ENCODE measurements around the gene SF3A2.

Gene SF3A2

DNA sequence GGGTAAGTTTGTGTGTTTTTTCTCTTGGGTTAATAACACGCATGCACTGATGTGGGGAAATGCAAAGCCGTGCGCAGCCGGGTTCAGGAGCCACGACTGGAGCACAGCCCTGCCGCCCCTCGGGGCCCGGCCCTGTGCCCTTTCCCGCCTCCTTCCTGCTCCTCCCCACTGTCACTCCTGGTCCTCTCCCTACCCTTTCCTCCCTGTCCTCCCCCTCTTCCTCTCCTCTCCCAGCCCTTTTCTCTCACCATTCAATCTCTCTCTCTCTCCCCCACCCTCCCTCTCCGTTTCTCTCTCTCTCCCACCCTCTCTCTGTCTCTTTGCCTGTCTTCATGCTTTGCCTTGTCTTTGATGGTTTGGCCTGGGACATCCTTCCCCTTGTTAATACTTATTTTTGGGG is 27.6 kb upstream of the SF3A2 start:
- TF ChIP-seq, protein P1, sequence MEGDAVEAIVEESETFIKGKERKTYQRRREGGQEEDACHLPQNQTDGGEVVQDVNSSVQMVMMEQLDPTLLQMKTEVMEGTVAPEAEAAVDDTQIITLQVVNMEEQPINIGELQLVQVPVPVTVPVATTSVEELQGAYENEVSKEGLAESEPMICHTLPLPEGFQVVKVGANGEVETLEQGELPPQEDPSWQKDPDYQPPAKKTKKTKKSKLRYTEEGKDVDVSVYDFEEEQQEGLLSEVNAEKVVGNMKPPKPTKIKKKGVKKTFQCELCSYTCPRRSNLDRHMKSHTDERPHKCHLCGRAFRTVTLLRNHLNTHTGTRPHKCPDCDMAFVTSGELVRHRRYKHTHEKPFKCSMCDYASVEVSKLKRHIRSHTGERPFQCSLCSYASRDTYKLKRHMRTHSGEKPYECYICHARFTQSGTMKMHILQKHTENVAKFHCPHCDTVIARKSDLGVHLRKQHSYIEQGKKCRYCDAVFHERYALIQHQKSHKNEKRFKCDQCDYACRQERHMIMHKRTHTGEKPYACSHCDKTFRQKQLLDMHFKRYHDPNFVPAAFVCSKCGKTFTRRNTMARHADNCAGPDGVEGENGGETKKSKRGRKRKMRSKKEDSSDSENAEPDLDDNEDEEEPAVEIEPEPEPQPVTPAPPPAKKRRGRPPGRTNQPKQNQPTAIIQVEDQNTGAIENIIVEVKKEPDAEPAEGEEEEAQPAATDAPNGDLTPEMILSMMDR (conservative IDR thresholded peaks at IDR 0.05; ENCODE audit: low read length) = no peak
- H3K4me3 ChIP-seq (ENCODE audit: low read length) = no peak overlapping the region
- no peak for DNase-seq (ENCODE audit: low read depth)

DNA sequence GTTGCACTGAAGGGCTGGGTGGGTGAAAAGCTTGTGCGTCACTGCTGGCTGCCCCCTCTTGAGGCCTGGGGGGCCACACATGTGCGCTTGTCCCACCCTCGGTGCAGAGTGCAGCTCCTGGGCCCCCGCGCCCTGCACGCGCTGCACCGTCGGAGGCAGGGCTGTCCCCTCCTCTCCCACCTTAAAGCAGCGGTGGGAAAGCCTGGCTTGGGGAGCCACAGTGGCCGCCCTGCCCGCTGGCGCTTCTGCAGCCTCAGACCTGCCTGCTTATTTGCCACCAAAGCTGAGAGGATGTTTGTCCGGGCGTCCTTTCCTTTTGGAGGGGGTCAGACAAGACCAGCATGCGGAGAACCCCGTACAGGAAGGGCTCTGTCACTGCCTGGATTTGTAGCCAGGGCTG is 27.2 kb upstream of the SF3A2 start:
- TF ChIP-seq, protein P1 (conservative IDR thresholded peaks at IDR 0.05; ENCODE audit: low read length) = no peak
- H3K4me3 ChIP-seq (ENCODE audit: low read length) = no peak overlapping the region
- DNase-seq (ENCODE audit: low read depth) = no peak

DNA sequence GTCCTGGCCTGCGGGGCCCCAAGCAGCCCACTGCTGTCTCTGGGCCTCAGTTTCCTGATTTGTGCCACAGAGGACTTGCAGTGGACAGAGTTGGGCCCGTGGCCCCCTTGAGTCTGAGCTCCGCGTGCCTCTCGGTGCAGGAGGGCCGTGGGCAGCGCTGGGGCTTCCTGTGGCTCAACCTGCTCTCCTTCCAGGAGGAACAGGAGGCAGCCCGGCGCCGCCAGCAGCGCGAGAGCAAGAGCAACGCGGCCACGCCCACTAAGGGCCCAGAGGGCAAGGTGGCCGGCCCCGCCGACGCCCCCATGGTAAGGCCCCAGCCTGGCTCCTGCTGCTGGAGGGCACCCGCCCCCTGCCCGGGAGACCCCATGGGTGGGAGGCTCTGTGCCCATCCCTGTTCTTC is 26.4 kb upstream of the SF3A2 start:
- DNase-seq (ENCODE audit: low read depth) = no peak
- H3K4me3 ChIP-seq (ENCODE audit: low read length) = no peak overlapping the region
- TF ChIP-seq, protein P1 (conservative IDR thresholded peaks at IDR 0.05; ENCODE audit: low read length) = no peak

- no peak overlapping the region for H3K4me3 ChIP-seq (ENCODE audit: low read length)
- no peak for DNase-seq (ENCODE audit: low read depth)
- TF ChIP-seq, protein P1 (conservative IDR thresholded peaks at IDR 0.05; ENCODE audit: low read length) = no peak
Observed at GRCh38 chr19:2210987-2211740, 25.5 kb upstream of the SF3A2 start.

DNA sequence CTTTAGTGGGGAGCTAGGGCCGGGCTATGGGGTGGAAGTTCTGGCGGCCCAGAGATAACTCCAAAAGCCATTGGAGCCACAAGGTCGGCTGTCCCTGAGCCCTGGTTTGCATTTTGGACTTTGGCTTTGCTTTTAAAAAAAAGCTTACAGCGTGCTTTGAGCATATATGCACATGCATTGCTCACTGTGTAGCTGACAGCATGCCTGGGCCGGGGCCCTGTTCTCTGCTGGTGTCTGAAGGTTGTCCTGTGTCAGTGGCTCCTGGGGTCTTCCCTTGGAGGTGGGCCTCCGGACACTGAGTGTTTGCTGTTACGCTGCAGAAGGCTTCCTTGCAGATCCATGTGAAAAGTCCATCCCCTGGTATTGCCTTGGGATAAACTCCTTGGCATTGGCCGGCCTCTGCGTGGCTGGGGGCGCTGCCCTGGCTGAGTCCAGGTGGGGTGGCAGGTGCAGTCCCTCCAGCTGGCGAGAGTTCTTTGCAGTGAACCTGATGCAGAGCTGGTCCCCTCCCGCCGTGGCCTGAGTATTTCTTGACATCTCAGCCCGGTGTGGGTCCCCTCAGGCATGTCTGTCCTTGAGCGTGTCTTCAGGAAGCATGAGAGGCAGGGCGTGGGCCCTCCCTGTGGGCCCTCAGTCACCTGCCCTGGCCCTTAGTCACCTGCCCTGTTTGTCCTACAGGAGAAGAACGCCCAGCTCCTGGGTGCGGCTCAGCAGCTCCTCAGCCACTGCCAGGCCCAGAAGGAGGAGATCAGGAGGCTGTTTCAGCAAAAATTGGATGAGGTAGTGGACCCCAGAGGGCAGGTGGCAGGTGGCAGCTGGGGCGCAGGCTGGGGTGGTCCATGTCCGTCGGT is 23.5 kb upstream of the SF3A2 start:
- DNase-seq (ENCODE audit: low read depth) = no peak

DNA sequence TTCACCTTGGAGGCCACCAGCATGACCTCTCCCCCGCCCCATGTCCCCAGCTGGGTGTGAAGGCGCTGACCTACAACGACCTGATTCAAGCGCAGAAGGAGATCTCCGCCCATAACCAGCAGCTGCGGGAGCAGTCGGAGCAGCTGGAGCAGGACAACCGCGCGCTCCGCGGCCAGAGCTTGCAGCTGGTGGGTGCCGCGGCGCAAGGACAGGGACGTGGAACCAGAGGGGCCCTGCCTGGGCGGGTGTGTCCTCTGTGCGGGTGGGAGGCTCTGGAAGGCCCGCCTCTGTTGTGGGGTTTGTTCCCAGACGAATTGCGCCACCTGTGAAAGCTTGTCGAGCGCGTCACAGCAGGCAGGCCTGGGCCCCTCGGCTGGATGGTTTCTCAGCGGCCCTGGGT is 22.8 kb upstream of the SF3A2 start:
- TF ChIP-seq, protein P1 (conservative IDR thresholded peaks at IDR 0.05; ENCODE audit: low read length) = no peak
- DNase-seq (ENCODE audit: low read depth) = no peak
- no peak overlapping the region for H3K4me3 ChIP-seq (ENCODE audit: low read length)

More for the DNA sequence above, 23.5 kb upstream of the SF3A2 start:
- TF ChIP-seq, protein P1 (conservative IDR thresholded peaks at IDR 0.05; ENCODE audit: low read length) = no peak
- H3K4me3 ChIP-seq (ENCODE audit: low read length) = no peak overlapping the region
